HG03432 (cell line): ENCODE results near the gene TBC1D3L.
"Not testable (repeated sequence)": the region's sequence is repeated elsewhere in the genome, so short reads cannot be mapped to it uniquely, and the experiment has no call there.

ENCODE experiments used
- ATAC-seq: cut with Tn5 transposase; IDR thresholded peaks from one replicate; pipeline ENCODE4 v1.9.1; 2021; ENCODE audit warnings: mild to moderate bottlenecking, moderate library complexity; ENCODE audit not compliant: unreplicated experiment

TBC1D3L gene

GRCh38 chr17:37988960-37989359, at the start of gene TBC1D3L:
TSS of gene TBC1D3L (minus strand) at chr17:37989060. CDS start at chr17:37987520, 1,540 bp downstream.
- ATAC-seq = not testable (repeated sequence)

- ATAC-seq = not testable (repeated sequence)
These were observed 14.8 kb upstream of the TBC1D3L start, which contains the start of gene TBC1D3D for GRCh38 chr17:38003676-38004075. TSS of gene TBC1D3D (plus strand) at chr17:38003976. CDS start at chr17:38005561, 1,585 bp downstream.
